Measurements from ENCODE around the gene NOX3. TPM values are rescaled to one million over a fixed set of nuclear protein-coding genes. Genes with fewer than 3 reads are reported as not detected.

Gene NOX3
- total RNA-seq, 3 donors from 2014 or later (not counting 1 experiment from before 2014, with no cell fraction given) = not detected

- DNase-seq (no peak), ATAC-seq (no peak)
- WGBS (ENCODE audit: insufficient coverage) = 96% methylated on average over 2 of the region's 2 CpGs
- Mint-ChIP-seq H3K4me1 (peaks cover 8% of the 10 kb centered on the region in 2 donors), H3K27ac (no peak overlapping the region), H3K36me3 (no peaks in the 10 kb centered on the region), H3K27me3 (ENCODE audit: low read depth in 2 of 2) (peaks cover 0 to 34% of the 10 kb centered on the region in 2 donors), H3K9me3 (no peaks in the 10 kb centered on the region), H3K4me3 (no peak overlapping the region)
- no peak for TF ChIP-seq CTCF (IDR thresholded peaks at IDR 0.05)
- no peaks in the 10 kb centered on the region for H3K36me3 ChIP-seq (ENCODE audit: control insufficient read depth, insufficient read depth, low read length)
- H3K27ac ChIP-seq (ENCODE audit: low read length) = no peak overlapping the region
- H3K9me3 ChIP-seq (ENCODE audit: control insufficient read depth, insufficient read depth, low read length) = no peaks in the 10 kb centered on the region
- H3K4me1 ChIP-seq (ENCODE audit: control insufficient read depth, insufficient read depth, low read length) = no peaks in the 10 kb centered on the region
- H3K27me3 ChIP-seq (ENCODE audit: control insufficient read depth, insufficient read depth, low read length) = no peaks in the 10 kb centered on the region
- intact Hi-C loops (cut with micrococcal nuclease) = no loop called here
- H3K4me3 ChIP-seq (ENCODE audit: low read length) = no peak overlapping the region
Observed at GRCh38 chr6:155450240-155450581, 5.4 kb downstream of the NOX3 start.

GRCh38 chr6:155449450-155450239, 6.0 kb downstream of the NOX3 start:
- TF ChIP-seq CTCF (IDR thresholded peaks at IDR 0.05) = no peak
- Mint-ChIP-seq H3K9me3 (no peaks in the 10 kb centered on the region), H3K36me3 (no peaks in the 10 kb centered on the region), H3K4me1 (peaks cover 13% of the 10 kb centered on the region in 2 donors), H3K27me3 (ENCODE audit: low read depth in 2 of 2) (peaks cover 0 to 30% of the 10 kb centered on the region in 2 donors), H3K4me3 (no peak overlapping the region), H3K27ac (no peak overlapping the region)
- H3K4me3 ChIP-seq (ENCODE audit: low read length) = no peak overlapping the region
- no peaks in the 10 kb centered on the region for H3K4me1 ChIP-seq (ENCODE audit: control insufficient read depth, insufficient read depth, low read length)
- no peaks in the 10 kb centered on the region for H3K9me3 ChIP-seq (ENCODE audit: control insufficient read depth, insufficient read depth, low read length)
- WGBS (ENCODE audit: insufficient coverage) = 68% methylated on average over 14 of the region's 14 CpGs
- ATAC-seq (no peak), DNase-seq (no peak)
- no peak overlapping the region for H3K27ac ChIP-seq (ENCODE audit: low read length)
- intact Hi-C loops (cut with micrococcal nuclease) = no loop called here
- H3K27me3 ChIP-seq (ENCODE audit: control insufficient read depth, insufficient read depth, low read length) = no peaks in the 10 kb centered on the region
- H3K36me3 ChIP-seq (ENCODE audit: control insufficient read depth, insufficient read depth, low read length) = no peaks in the 10 kb centered on the region

- H3K4me1 Mint-ChIP-seq = peaks cover 13% of the 10 kb centered on the region in 2 donors
- Histone ChIP-seq H3K27me3 (ENCODE audit: control insufficient read depth, insufficient read depth, low read length) (no peaks in the 10 kb centered on the region), H3K9me3 (ENCODE audit: control insufficient read depth, insufficient read depth, low read length) (no peaks in the 10 kb centered on the region), H3K36me3 (ENCODE audit: control insufficient read depth, insufficient read depth, low read length) (no peaks in the 10 kb centered on the region), H3K27ac (ENCODE audit: low read length) (no peak overlapping the region), H3K4me1 (ENCODE audit: control insufficient read depth, insufficient read depth, low read length) (no peaks in the 10 kb centered on the region), H3K4me3 (ENCODE audit: low read length) (no peak overlapping the region)
- TF ChIP-seq CTCF (IDR thresholded peaks at IDR 0.05) = no peak
- H3K27me3 Mint-ChIP-seq (ENCODE audit: low read depth in 2 of 2) = peaks cover 0 to 27% of the 10 kb centered on the region in 2 donors
- ATAC-seq (no peak), DNase-seq (no peak)
- no peaks in the 10 kb centered on the region for H3K36me3 Mint-ChIP-seq
- H3K27ac Mint-ChIP-seq = no peak overlapping the region
- intact Hi-C loops (cut with micrococcal nuclease) = no loop called here
- 47% methylated on average over 5 of the region's 5 CpGs for WGBS (ENCODE audit: insufficient coverage)
- no peak overlapping the region for H3K4me3 Mint-ChIP-seq
- no peaks in the 10 kb centered on the region for H3K9me3 Mint-ChIP-seq
Observed at GRCh38 chr6:155448668-155449449, 6.8 kb downstream of the NOX3 start.
